Body of pancreas (tissue), 4 donors: ENCODE results near the gene USP32. TPM values are rescaled to one million over a fixed set of nuclear protein-coding genes. Genes with fewer than 3 reads are reported as not detected.
A peak's percentile ranks its signal among the peaks of the same experiment; 100 is the strongest.

Source experiments
- ATAC-seq: fragments of 150-250 bp; one replicate; pipeline ENCODE4 v1.9.1; 2016
- DNase-seq, 4 donors: peaks; one replicate each; pipeline ENCODE4 v3.0.0-alpha.2; 2019
- H3K27ac ChIP-seq, 4 donors: fragments of 200-600 bp; sonication (generic); 1 replicate in 3 of 4; 2 replicates in 1 of 4; pipeline versions ENCODE4 v1.5.1 to v1.6.1; 2016 to 2019; ENCODE audit warnings: mild to moderate bottlenecking in 1 of 4, mixed read lengths in 1 of 4, moderate library complexity in 1 of 4
- H3K27me3 ChIP-seq, 2 donors: fragments of 200-600 bp; sonication (generic); one replicate each; pipeline ENCODE4 v1.6.0; 2016; ENCODE audit warnings: mild to moderate bottlenecking in 1 of 2
- H3K36me3 ChIP-seq, 2 donors: fragments of 200-600 bp; sonication (generic); replicated peaks in 1 of 2; 2 replicates each; pipeline ENCODE4 v1.5.1; 2016; ENCODE audit warnings: low read depth in 2 of 2; ENCODE audit not compliant: insufficient read depth in 1 of 2
- H3K4me1 ChIP-seq: fragments of 200-600 bp; sonication (generic); one replicate; pipeline ENCODE4 v1.6.0; 2016
- H3K4me3 ChIP-seq, 2 donors: fragments of 200-600 bp; sonication (generic); 1 replicate in 1 of 2; 2 replicates in 1 of 2; pipeline ENCODE4 v1.5.1; 2016 to 2019
- H3K9me3 ChIP-seq, 3 donors: fragments of 200-600 bp; sonication (generic); 1 replicate in 2 of 3; 2 replicates in 1 of 3; pipeline ENCODE4 v1.5.1; 2016
- CTCF ChIP-seq, 7 experiments: fragments of 450-650 bp in 4 of 7; fragments of 200-600 bp in 3 of 7; sonication (generic) in 3 of 7; IDR thresholded peaks; one replicate each; pipeline ENCODE4 v1.5.1; 2016 to 2019; ENCODE audit warnings: antibody characterized with exemption in 7 of 7
- POLR2A ChIP-seq, 3 donors: fragments of 450-650 bp; IDR thresholded peaks; one replicate each; pipeline ENCODE4 v1.6.1; 2016; ENCODE audit warnings: antibody characterized with exemption in 3 of 3, mild to moderate bottlenecking in 2 of 3
- WGBS, 2 donors: methylation state at CpG; one replicate each; pipeline ENCODE4 v1.1.5; 2017; 5-methylcytosine and 5-hydroxymethylcytosine counted together
- intact Hi-C: fragments of 100-400 bp; cut with DNase I; formaldehyde crosslinking; loops from one replicate; pipeline ENCODE4 v1.15.1; 2023
- small RNA-seq: library from RNA; depleted of rRNA; stranded (forward); fragments of <200 nt; gene quantifications from one replicate; pipeline ENCODE3, GENCODE V24; 2016
- total RNA-seq, 2 donors: library from RNA; depleted of rRNA; stranded (reverse); fragments of >200 nt; gene quantifications; one replicate each; pipeline ENCODE4 v1.1.0, GENCODE V29; 2016

The USP32 gene
- total RNA-seq, 2 donors from 2014 or later = 15.8 to 19.7 TPM

- DNase-seq (no peak), ATAC-seq (no peak)
- Histone ChIP-seq H3K27me3 (no peaks in the 10 kb centered on the region), H3K36me3 (no peaks in the 10 kb centered on the region), H3K4me3 (no peak overlapping the region), H3K4me1 (peaks cover 17% of the 10 kb centered on the region), H3K9me3 (no peaks in the 10 kb centered on the region), H3K27ac (no peak overlapping the region)
- intact Hi-C loops = no loop called here
- WGBS, 2 donors = 82 to 89% methylated on average over 3 of the region's 3 CpGs
- TF ChIP-seq CTCF (IDR thresholded peaks at IDR 0.05) (no peak), POLR2A (IDR thresholded peaks at IDR 0.05) (no peak)
Observed at GRCh38 chr17:60130466-60130865, 261.5 kb downstream of the USP32 start.

- H3K27me3 ChIP-seq = no peaks in the 10 kb centered on the region
- DNase-seq = no peak
- no peak for ATAC-seq
- H3K4me3 ChIP-seq = no peak overlapping the region
- peaks cover 8% of the 10 kb centered on the region for H3K4me1 ChIP-seq
- TF ChIP-seq POLR2A (IDR thresholded peaks at IDR 0.05) (no peak), CTCF (IDR thresholded peaks at IDR 0.05) (no peak)
- intact Hi-C loops = no loop called here
- no peaks in the 10 kb centered on the region for H3K36me3 ChIP-seq
- 82 to 86% methylated on average over 4 of the region's 4 CpGs for whole genome bisulfite sequencing, 2 donors
- H3K9me3 ChIP-seq = no peaks in the 10 kb centered on the region
- no peak overlapping the region for H3K27ac ChIP-seq
Observed at GRCh38 chr17:60129164-60129563, 262.8 kb downstream of the USP32 start.

Small RNA genes lying within 50 kb of the gene (small RNA-seq; reads per million reads assigned to genes)
- gene SCARNA20 = 14.7 reads per million, percentile 93 among the genes with 10 or more reads in this experiment

Other genes starting within 250 kb of the USP32 start
- 10 to 100 TPM in 1 of 2 donors, 1 to 10 TPM in 1; 6.2 to 18.8 TPM for gene CA4, start 242.2 kb downstream of the USP32 start, total RNA-seq
- gene CHCT1, start 30.4 kb upstream of the USP32 start, total RNA-seq = not detected
- gene APPBP2, start 134.1 kb upstream of the USP32 start, total RNA-seq = 10 to 100 TPM; 10.9 to 15.3 TPM
- gene PPM1D, start 208.1 kb upstream of the USP32 start, total RNA-seq = 10 to 100 TPM in 1 of 2 donors, 1 to 10 TPM in 1; 6.5 to 15.5 TPM